ENCODE data around the gene SLC17A7. TPM values are rescaled to one million over a fixed set of nuclear protein-coding genes. Genes with fewer than 3 reads are reported as not detected.

Gene SLC17A7
- total RNA-seq, 1 experiment from 2014 or later: 1.6 TPM

GRCh38 chr19:49433240-49433901 is 8.0 kb downstream of the SLC17A7 start:
- ATAC-seq: no peak
- H3K27ac Mint-ChIP-seq: no peak overlapping the region
- TF ChIP-seq SMAD4 (CRISPR knock-in tag; IDR thresholded peaks at IDR 0.05): no peak
- TF ChIP-seq, protein P1, sequence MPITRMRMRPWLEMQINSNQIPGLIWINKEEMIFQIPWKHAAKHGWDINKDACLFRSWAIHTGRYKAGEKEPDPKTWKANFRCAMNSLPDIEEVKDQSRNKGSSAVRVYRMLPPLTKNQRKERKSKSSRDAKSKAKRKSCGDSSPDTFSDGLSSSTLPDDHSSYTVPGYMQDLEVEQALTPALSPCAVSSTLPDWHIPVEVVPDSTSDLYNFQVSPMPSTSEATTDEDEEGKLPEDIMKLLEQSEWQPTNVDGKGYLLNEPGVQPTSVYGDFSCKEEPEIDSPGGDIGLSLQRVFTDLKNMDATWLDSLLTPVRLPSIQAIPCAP (CRISPR knock-in tag; IDR thresholded peaks at IDR 0.05): no peak
- no peak for TF ChIP-seq NFATC4 (CRISPR knock-in tag; IDR thresholded peaks at IDR 0.05)
- TF ChIP-seq CDX4 (CRISPR knock-in tag; IDR thresholded peaks at IDR 0.05; ENCODE audit: borderline replicate concordance): no peak
- no peak for TF ChIP-seq EMX1 (CRISPR knock-in tag; IDR thresholded peaks at IDR 0.05)
- TF ChIP-seq ZNF232 (CRISPR knock-in tag; IDR thresholded peaks at IDR 0.05): no peak
- TF ChIP-seq ATF1 (CRISPR knock-in tag; IDR thresholded peaks at IDR 0.05): no peak
- TF ChIP-seq, protein P2, sequence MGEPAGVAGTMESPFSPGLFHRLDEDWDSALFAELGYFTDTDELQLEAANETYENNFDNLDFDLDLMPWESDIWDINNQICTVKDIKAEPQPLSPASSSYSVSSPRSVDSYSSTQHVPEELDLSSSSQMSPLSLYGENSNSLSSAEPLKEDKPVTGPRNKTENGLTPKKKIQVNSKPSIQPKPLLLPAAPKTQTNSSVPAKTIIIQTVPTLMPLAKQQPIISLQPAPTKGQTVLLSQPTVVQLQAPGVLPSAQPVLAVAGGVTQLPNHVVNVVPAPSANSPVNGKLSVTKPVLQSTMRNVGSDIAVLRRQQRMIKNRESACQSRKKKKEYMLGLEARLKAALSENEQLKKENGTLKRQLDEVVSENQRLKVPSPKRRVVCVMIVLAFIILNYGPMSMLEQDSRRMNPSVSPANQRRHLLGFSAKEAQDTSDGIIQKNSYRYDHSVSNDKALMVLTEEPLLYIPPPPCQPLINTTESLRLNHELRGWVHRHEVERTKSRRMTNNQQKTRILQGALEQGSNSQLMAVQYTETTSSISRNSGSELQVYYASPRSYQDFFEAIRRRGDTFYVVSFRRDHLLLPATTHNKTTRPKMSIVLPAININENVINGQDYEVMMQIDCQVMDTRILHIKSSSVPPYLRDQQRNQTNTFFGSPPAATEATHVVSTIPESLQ (CRISPR knock-in tag; IDR thresholded peaks at IDR 0.05): no peak
- TF ChIP-seq MYBL2 (CRISPR knock-in tag; IDR thresholded peaks at IDR 0.05): no peak
- no peak for TF ChIP-seq AR (CRISPR knock-in tag; IDR thresholded peaks at IDR 0.05)
- no peak for TF ChIP-seq TP53 (CRISPR knock-in tag; IDR thresholded peaks at IDR 0.05)

GRCh38 chr19:49432141-49433073 is 8.9 kb downstream of the SLC17A7 start:
- ATAC-seq (peak; percentile 80), DNase-seq (ENCODE audit: low spot score) (peak; percentile 90)
- Mint-ChIP-seq H3K4me3 (peak overlapping the region; percentile 73), H3K27ac (peak overlapping the region; percentile 45; the same call in 1 of the 2 replicates), H3K9me3 (peaks cover 11% of the 10 kb centered on the region), H3K36me3 (peaks cover 3% of the 10 kb centered on the region; the same call in 1 of the 2 replicates), H3K27me3 (ENCODE audit: low read depth) (peaks cover 98% of the 10 kb centered on the region), H3K4me1 (peaks cover 53% of the 10 kb centered on the region)
- ChIA-PET POLR2A (interaction anchor here (1.1 kb wide), 1 partner anchor 10 kb away, joined by 4 read pairs; no protein-coding TSS in a partner anchor), CTCF (interaction anchor here (1.0 to 1.7 kb wide), 5 partner anchors 10 to 41 kb away, joined by 4 to 10 read pairs (median 5); no protein-coding TSS in a partner anchor)
- TF ChIP-seq, protein P3, sequence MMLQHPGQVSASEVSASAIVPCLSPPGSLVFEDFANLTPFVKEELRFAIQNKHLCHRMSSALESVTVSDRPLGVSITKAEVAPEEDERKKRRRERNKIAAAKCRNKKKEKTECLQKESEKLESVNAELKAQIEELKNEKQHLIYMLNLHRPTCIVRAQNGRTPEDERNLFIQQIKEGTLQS (CRISPR knock-in tag; conservative IDR thresholded peaks at IDR 0.05): no peak
- TF ChIP-seq SP1 (CRISPR knock-in tag; conservative IDR thresholded peaks at IDR 0.05): 0 out of 2 replicates have a peak, but pooled peaks have one; percentile 52
- peak; percentile 61; the same call in 1 of the 2 replicates for TF ChIP-seq FOXK1 (CRISPR knock-in tag; IDR thresholded peaks at IDR 0.05)
- TF ChIP-seq, protein P4, sequence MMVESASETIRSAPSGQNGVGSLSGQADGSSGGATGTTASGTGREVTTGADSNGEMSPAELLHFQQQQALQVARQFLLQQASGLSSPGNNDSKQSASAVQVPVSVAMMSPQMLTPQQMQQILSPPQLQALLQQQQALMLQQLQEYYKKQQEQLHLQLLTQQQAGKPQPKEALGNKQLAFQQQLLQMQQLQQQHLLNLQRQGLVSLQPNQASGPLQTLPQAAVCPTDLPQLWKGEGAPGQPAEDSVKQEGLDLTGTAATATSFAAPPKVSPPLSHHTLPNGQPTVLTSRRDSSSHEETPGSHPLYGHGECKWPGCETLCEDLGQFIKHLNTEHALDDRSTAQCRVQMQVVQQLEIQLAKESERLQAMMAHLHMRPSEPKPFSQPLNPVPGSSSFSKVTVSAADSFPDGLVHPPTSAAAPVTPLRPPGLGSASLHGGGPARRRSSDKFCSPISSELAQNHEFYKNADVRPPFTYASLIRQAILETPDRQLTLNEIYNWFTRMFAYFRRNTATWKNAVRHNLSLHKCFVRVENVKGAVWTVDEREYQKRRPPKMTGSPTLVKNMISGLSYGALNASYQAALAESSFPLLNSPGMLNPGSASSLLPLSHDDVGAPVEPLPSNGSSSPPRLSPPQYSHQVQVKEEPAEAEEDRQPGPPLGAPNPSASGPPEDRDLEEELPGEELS (CRISPR knock-in tag; IDR thresholded peaks at IDR 0.05): peak; percentile 71; the same call in 1 of the 2 replicates
- TF ChIP-seq, protein P5, sequence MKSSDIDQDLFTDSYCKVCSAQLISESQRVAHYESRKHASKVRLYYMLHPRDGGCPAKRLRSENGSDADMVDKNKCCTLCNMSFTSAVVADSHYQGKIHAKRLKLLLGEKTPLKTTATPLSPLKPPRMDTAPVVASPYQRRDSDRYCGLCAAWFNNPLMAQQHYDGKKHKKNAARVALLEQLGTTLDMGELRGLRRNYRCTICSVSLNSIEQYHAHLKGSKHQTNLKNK (CRISPR knock-in tag; IDR thresholded peaks at IDR 0.05): no peak
- TF ChIP-seq ETV6 (CRISPR knock-in tag; IDR thresholded peaks at IDR 0.05): peak; percentile 61; the same call in 1 of the 2 replicates
- TF ChIP-seq CBFB (CRISPR knock-in tag; IDR thresholded peaks at IDR 0.05; ENCODE audit: low read depth): no peak
- TF ChIP-seq MAX (CRISPR knock-in tag; IDR thresholded peaks at IDR 0.05): peak; percentile 73
- TF ChIP-seq, protein P6, sequence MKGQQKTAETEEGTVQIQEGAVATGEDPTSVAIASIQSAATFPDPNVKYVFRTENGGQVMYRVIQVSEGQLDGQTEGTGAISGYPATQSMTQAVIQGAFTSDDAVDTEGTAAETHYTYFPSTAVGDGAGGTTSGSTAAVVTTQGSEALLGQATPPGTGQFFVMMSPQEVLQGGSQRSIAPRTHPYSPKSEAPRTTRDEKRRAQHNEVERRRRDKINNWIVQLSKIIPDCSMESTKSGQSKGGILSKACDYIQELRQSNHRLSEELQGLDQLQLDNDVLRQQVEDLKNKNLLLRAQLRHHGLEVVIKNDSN (CRISPR knock-in tag; IDR thresholded peaks at IDR 0.05): peak; percentile 28; the same call in 1 of the 2 replicates
- TF ChIP-seq TCF7 (CRISPR knock-in tag; IDR thresholded peaks at IDR 0.05; ENCODE audit: low read depth): no peak

More at GRCh38 chr19:49433240-49433901, 8.0 kb downstream of the SLC17A7 start:
- CTCF ChIA-PET: interaction anchor here (0.6 to 1.7 kb wide), 3 partner anchors 11 to 41 kb away, joined by 3 to 5 read pairs (median 3); no protein-coding TSS in a partner anchor
- Mint-ChIP-seq H3K36me3 (peaks cover 3% of the 10 kb centered on the region; the same call in 1 of the 2 replicates), H3K9me3 (peaks cover 11% of the 10 kb centered on the region), H3K27me3 (ENCODE audit: low read depth) (peaks cover 99% of the 10 kb centered on the region), H3K4me1 (peaks cover 50% of the 10 kb centered on the region), H3K4me3 (peak overlapping the region; percentile 73)
- no peak for DNase-seq (ENCODE audit: low spot score)
- POLR2A ChIA-PET: interaction anchor here (1.1 kb wide), 1 partner anchor 11 kb away, joined by 4 read pairs; no protein-coding TSS in a partner anchor

Measured in WTC11 (cell line).